Amniotic stem cell (primary cell): Measurements from ENCODE around the gene TMCO4.

Experiments
- DNase-seq: peaks from one replicate; lab custom pipeline; 2025; lab: John Stamatoyannopoulos, UW

TMCO4 gene

GRCh38 chr1:19715334-19716203, 84.1 kb downstream of the TMCO4 start:
- DNase-seq, result peak; percentile 87

DNA sequence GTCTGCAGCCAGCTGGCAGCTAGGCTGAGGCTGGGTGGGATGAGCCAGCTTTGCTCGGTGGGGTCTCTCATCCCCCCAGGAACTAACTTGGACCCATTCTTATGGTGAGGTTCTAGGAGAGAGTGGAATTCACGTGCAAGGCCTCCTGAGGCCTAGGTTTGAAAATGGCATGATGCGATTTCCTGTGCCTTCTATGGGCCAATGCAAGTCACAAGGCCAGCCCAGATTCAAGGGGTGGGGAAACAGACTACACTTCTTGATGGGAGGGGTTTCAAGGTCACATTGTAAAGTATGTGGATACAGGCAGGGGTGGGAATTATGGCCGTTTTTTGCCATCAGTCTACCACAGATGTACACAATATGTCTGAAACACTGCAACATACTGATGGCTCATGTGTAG, 86.8 kb downstream of the TMCO4 start:
- DNase-seq, result no peak

GRCh38 chr1:19710825-19711611, 88.7 kb downstream of the TMCO4 start:
- DNase-seq, result no peak

DNA sequence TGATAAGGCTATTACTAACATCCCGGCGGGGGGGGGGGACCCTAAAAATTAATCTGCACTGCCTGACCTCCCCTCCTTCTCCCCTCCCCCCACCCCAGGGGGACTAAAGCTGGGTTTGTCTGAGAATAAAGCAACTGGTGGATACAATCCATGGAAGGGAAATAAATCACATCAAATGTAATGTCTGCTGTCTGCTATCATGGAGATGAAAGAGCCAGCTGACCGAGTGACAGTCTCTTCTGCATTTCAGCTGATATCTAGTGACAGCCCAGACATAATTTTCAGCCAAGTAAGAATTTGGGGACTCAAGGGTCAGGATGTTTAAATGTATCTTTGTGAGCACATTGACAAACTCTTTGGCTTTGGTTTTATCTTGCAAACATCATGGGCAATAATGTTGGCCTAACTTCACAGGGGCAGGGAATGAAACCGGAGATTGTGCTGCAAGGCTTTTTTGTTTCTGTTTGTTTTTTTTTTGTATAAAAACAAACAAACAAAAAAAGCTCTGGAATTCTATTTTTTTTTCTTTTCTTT, 90.4 kb downstream of the TMCO4 start:
- no peak for DNase-seq

DNA sequence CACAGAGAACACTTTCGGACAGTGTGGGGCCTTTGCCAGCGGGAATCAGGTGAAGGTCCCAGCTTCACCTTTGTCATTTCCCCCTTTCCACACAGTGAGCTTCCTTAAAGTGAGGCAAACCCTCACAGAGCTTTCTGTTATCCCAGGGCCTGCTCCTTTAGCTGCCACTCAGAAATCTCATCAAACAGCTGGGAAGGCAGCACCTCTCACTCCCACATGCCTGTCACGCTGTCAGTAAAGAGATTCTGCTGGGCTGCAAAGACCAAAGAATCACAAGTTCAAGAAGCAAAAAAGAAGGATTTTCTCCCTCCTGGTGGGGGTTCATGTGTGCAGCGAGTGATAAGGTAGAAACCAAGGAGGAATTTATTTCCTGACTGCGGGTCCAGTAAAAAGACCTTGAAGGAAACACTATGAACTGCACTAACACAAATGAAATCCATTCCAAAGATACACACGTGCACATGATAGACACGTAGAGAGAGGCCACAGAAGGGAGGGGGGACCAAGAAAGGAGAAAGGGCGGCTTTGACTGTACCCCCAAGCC, 91.1 kb downstream of the TMCO4 start:
- DNase-seq, result no peak

DNA sequence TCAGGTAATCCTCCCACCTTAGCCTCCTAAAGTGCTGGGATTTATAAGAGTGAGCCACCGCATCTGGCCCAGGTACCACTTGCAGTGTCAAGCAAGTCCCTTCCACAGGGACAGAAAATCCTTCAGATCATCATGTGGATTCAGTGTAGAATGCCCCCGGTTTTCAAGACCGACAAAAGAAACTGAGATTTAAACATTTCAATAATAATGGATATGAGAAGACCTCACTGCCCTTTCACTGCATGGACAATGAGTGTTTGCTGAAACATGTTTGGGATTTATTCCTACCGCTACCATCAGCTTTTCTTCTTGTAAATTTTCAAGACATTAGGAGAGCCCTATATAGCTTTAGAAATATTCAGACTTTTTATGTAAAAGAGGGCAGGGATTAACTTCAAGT, 93.6 kb downstream of the TMCO4 start:
- DNase-seq, result no peak

- no peak for DNase-seq
Observed at GRCh38 chr1:19705464-19705863, 94.3 kb downstream of the TMCO4 start.

DNA sequence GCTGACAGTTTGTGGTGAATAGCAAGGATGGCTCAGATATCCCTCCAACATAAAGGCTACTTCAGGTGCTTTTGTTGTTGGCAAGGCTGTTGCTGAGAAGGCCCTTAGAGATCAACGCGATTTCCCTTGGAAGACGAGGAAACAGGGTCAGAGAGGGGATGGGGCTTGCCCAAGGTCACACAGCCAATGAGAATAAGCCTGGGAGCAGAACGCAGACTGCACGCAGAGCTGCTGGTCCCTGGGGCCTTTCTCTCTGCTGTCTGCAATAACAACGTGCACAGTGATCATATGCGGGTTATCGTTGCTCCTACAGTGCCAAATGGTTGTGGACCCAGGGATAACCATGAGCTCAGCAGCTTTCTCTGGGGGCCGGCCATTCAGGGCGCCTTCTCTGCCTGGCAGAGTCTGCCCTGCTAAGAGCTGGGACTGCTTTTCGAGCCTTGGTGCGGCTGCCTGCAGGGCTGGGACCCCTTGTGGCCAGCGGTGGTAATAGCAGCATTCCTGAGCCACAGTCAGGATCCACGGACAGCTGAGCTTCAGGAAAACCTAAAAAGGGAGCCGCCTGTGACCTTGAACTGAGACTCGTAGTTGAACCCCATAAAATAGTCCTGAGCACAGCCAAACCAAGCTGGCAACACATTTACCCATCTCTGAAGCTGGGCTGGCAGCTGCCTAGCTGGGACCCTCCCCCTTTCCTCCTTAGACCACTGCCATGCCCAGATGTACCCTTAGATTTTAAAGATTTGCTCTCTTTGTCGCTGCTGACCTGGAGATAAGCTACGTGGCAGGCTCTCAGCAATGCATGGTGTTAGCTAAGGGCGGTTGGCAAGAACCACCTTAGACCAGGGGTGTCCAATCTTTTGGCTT, 95.2 kb downstream of the TMCO4 start:
- DNase-seq, result peak; percentile 28

DNA sequence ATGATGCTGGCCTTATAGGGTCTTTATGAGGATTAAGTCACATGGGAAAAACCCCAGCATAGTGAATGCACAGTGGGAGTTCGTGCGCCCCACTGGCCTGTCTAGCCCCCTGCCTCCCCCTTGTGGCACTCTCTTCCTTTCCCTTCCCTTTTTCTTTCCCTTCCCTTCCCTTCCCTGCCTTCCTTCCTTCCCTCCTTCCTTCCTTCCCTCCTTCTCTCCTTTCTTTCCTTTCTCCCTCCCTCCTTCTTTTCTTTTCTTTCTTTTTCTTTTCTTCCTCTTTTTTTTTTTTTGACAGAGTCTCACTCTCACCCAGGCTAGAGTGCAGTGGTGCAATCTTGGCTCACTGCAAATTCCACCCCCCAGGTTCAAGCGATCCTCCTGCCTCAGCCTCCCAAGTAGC, 96.4 kb downstream of the TMCO4 start:
- DNase-seq, result no peak

DNA sequence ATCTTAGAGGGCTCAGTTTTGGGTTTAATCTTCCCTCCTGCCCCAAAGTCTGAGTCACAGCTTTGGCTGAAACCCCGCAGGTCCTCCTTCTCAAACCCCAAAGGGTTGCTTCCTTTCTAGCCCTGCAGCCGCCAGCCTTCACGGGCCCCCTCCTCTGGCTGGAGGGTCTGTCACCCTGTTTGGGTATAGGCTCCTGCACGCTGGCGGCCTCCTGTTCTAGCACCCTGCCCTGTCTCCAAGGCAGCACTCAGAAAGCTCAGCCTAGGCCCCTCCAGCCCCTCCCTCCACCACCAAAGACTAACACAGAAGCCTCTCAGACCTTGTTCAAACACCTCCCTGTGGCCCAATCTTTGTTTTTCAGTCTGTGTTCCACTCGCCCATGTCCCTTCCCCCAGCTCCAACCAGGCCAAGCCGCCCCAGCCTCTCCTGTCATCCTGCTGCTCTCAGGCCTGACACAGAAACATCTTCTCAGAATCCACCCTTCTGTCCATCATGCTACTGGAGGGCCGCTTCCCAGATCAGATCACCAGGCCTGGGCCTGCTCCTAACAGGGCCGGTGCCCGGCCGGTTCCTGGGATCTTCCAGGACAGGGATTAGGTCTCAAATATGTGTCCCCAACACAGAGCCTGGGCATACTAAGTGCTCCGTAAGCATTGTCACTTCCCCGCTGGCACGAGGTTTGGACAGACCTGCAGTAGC, 99.5 kb downstream of the TMCO4 start:
- DNase-seq, result no peak

DNA sequence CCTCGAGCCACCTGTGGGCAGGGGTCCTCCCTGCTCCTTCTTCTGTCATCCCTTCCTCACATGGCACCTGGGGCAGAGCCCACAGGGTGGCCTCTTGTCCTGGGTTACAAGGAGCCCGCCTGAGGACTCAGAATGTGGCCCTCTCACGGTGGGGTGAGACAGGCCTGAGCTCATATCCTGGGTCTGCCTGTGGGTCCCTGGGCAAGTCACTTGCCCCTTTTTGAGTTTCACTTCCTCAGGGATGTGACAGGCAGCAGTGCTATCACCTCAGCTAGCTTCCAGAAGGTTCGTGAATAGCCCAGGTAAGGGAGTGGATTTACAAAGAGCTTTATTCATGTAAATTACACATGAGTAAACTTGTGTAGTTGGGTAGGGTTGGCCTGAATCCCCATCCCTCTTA, 101.5 kb downstream of the TMCO4 start:
- DNase-seq, result no peak

- DNase-seq, result no peak
Observed at GRCh38 chr1:19696820-19697219, 102.9 kb downstream of the TMCO4 start.

- DNase-seq, result no peak
Observed at GRCh38 chr1:19695772-19696171, 103.9 kb downstream of the TMCO4 start.

GRCh38 chr1:19694298-19694697, 105.4 kb downstream of the TMCO4 start:
- no peak for DNase-seq

- no peak for DNase-seq
Observed at GRCh38 chr1:19690342-19690741, 109.4 kb downstream of the TMCO4 start.

- no peak for DNase-seq
Observed at GRCh38 chr1:19689856-19690255, 109.9 kb downstream of the TMCO4 start.

DNA sequence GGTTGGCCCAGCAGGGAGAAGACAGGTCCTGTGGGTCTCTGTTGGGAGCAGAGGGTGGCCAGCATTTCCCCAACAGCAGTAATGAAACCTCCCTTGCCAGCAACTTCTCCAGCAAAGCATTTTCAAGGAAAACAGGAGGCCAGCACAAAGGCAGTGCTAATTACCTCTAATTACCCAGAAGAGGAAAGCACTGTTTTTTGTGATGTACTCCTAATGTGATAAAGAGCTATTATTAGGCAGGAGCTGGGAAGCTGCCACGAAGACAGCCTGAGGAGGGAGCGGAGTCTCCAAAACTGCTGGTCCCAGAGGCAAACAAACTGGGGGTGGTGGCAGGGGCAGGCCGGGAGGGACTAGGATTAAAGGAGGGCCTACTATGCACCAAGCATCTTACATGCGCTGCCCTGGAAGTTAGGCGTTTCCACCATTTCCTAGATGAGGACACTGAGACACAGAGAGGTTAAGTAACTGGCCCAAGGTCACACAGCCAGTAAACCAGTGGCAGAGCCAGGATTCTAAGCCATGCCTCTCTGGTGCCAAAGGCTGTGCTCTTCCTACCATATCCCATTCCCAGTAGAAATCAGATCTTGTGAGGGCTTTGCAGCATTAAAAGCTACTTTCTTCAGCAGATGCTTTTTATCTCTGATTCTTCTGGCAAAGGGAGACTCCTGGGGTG, 110.5 kb downstream of the TMCO4 start:
- DNase-seq, result no peak

GRCh38 chr1:19688041-19688842, 111.5 kb downstream of the TMCO4 start:
- DNase-seq, result no peak

DNA sequence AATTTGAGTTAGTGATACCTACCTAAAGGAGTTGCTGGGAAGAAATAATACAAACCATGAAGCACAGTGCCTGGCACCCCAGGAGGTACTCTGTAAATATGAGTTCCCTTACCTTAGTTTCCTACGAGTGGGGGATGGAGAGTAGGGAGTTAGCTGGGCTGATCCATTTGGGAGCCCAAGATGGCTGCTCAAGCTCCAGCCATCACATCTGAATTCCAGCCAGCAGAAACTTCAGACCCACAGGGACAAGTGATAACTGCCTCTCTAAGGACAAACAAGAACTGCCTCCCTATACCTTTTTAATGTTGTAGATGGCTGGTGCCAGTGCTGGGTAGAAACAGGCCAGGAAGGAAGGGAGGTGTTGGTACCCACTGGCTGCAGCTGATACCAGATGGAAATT, 112.3 kb downstream of the TMCO4 start:
- no peak for DNase-seq

DNA sequence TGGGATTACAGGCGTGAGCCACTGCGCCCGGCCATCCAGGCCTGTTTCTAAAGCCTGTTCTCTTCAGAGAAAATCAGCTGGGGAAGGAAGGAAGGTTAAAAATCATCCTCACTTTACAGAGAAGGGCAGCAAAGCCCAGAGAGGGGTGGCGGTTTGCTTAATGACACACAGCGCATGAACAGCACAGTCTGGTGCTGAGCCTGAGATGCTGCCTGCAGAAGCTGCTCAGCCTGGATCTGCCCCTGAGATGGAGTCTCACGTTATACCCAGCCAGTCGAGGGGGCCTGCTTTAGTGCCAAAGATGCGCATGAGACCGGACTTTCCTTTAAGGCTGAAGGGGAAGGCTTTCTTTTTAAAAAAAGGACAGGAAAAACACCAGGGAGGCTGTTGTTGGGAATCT, 113.7 kb downstream of the TMCO4 start:
- no peak for DNase-seq
